HepG2 (cell line): ENCODE results near the gene CNDP1. TPM values are rescaled to one million over a fixed set of nuclear protein-coding genes. Genes with fewer than 3 reads are reported as not detected.

ENCODE experiments used
- ATAC-seq: fragments of 200-7000 bp; cut with Tn5 transposase; 3 replicates; pipeline ENCODE4 v1.9.1; 2020; ENCODE audit warnings: mild to moderate bottlenecking, moderate library complexity
- BruUV-seq: library from RNA; stranded (reverse); fragments of 400-500 nt; replicated peaks from 2 replicates; lab custom pipeline; 2021; lab: Mats Ljungman, UMichigan
- CTCF ChIA-PET: fragments of 300-600 bp; formaldehyde crosslinking; extraction: SDS; loops from one replicate; lab custom pipeline; 2021; ENCODE audit warnings: low total read pairs, inconsistent platforms, low intra/inter-chr PET ratio; lab: Yijun Ruan, JAX
- POLR2A ChIA-PET: fragments of 350-600 bp; sonication (Branson Sonifier 250); formaldehyde crosslinking; loops from one replicate; lab custom pipeline; 2020; ENCODE audit warnings: antibody characterized with exemption, inconsistent platforms; lab: Yijun Ruan, JAX
- DNase-seq: peaks from one replicate; pipeline ENCODE4 v3.0.0-alpha.2; 2015; ENCODE audit warnings: low spot score
- FAIRE-seq: peaks from 3 replicates; lab custom pipeline; 2011; peaks lifted over from hg19 to GRCh38; lab: Jason Lieb, UNC
- H2AFZ ChIP-seq: one replicate; pipeline ENCODE4 v1.6.1; 2011; ENCODE audit warnings: low read length, inconsistent platforms
- H3K27ac ChIP-seq: fragments of 300-600 bp; 3 replicates; pipeline ENCODE4 v1.8.0; 2011; ENCODE audit warnings: mixed run types, mild to moderate bottlenecking, mixed read lengths, low read length, inconsistent platforms; ENCODE audit not compliant: insufficient read depth; ENCODE audit errors: extremely low read length
- H3K27me3 ChIP-seq, 2 experiments: fragments of 200-600 bp in 1 of 2; 2 replicates in 1 of 2; 3 replicates in 1 of 2; pipeline versions ENCODE4 v1.6.0 to v1.8.0; 2011; ENCODE audit warnings: low read length in 2 of 2, mild to moderate bottlenecking in 2 of 2, moderate library complexity in 2 of 2, inconsistent platforms in 1 of 2; ENCODE audit not compliant: insufficient read depth in 2 of 2, control insufficient read depth in 1 of 2
- H3K36me3 ChIP-seq, 2 experiments: fragments of 200-600 bp in 1 of 2; replicated peaks in 1 of 2; 2 replicates in 1 of 2; 3 replicates in 1 of 2; pipeline versions ENCODE4 v1.5.1 to v1.8.0; 2011; ENCODE audit warnings: low read length in 2 of 2, inconsistent platforms in 1 of 2; ENCODE audit not compliant: insufficient read depth in 2 of 2, control insufficient read depth in 1 of 2
- H3K4me1 ChIP-seq: 2 replicates; pipeline ENCODE4 v1.5.1; 2012; ENCODE audit warnings: low read length, inconsistent platforms; ENCODE audit not compliant: insufficient read depth
- H3K4me2 ChIP-seq: 2 replicates; pipeline ENCODE4 v1.6.0; 2011; ENCODE audit warnings: low read depth, low read length, inconsistent platforms
- H3K4me3 ChIP-seq, 3 experiments: fragments of 200-600 bp in 1 of 3; sonication (generic), shearing (Covaris generic) in 1 of 3; replicated peaks in 1 of 3; 2 replicates each; pipeline ENCODE4 v1.5.1; 2011 to 2016; ENCODE audit warnings: low read length in 3 of 3, inconsistent platforms in 2 of 3, low read depth in 2 of 3, mild to moderate bottlenecking in 2 of 3, control low read depth in 1 of 3, mixed read lengths in 1 of 3; ENCODE audit not compliant: insufficient read depth in 1 of 3
- H3K79me2 ChIP-seq: one replicate; pipeline ENCODE4 v1.6.1; 2011; ENCODE audit warnings: low read length, inconsistent platforms; ENCODE audit not compliant: insufficient read depth
- H3K9ac ChIP-seq: 2 replicates; pipeline ENCODE4 v1.6.0; 2011; ENCODE audit warnings: mild to moderate bottlenecking, low read depth, low read length, inconsistent platforms; ENCODE audit not compliant: insufficient read depth
- H3K9me3 ChIP-seq: 2 replicates; pipeline ENCODE4 v1.5.1; 2012; ENCODE audit warnings: mild to moderate bottlenecking, low read length
- H4K20me1 ChIP-seq: 2 replicates; pipeline ENCODE4 v1.6.0; 2011; ENCODE audit warnings: inconsistent platforms, mild to moderate bottlenecking, low read length, moderate library complexity; ENCODE audit not compliant: insufficient read depth
- CREB1 ChIP-seq, 2 experiments: fragments of 450-650 bp in 1 of 2; IDR thresholded peaks; 2 replicates each; pipeline ENCODE4 v1.6.1; 2016 to 2017; ENCODE audit warnings: control low read depth in 1 of 2, mild to moderate bottlenecking in 1 of 2, missing compliant biosample characterization in 1 of 2, missing genetic modification characterization in 1 of 2
- HMGXB4 ChIP-seq, 2 experiments: sonication (generic) in 1 of 2; formaldehyde crosslinking in 1 of 2; IDR thresholded peaks; 2 replicates each; pipeline versions ENCODE4 v1.4.0 to v1.6.1; 2018 to 2020; ENCODE audit warnings: missing genetic modification reagents in 2 of 2, borderline replicate concordance in 1 of 2, low read depth in 1 of 2, mild to moderate bottlenecking in 1 of 2, missing biosample characterization in 1 of 2
- MEF2D ChIP-seq: sonication (generic); formaldehyde crosslinking; IDR thresholded peaks from 2 replicates; pipeline ENCODE4 v1.5.1; 2020; ENCODE audit warnings: mild to moderate bottlenecking, missing genetic modification reagents
- SAP130 ChIP-seq: IDR thresholded peaks from 2 replicates; pipeline ENCODE4 v1.6.1; 2016; ENCODE audit warnings: low read depth
- ZNF292 ChIP-seq: sonication (generic); formaldehyde crosslinking; IDR thresholded peaks from 2 replicates; pipeline ENCODE4 v1.8.1; 2022; ENCODE audit warnings: mild to moderate bottlenecking, low read depth, missing genetic modification reagents, borderline replicate concordance
- ZNF614 ChIP-seq: IDR thresholded peaks from 2 replicates; pipeline ENCODE4 v1.6.1; 2018; ENCODE audit warnings: missing biosample characterization, missing genetic modification reagents, inconsistent platforms, borderline replicate concordance
- WGBS: methylation state at CpG from one replicate; pipeline ENCODE4 v1.1.6; 2017; ENCODE audit warnings: low lambda C conversion rate; 5-methylcytosine and 5-hydroxymethylcytosine counted together
- in situ Hi-C: cut with HindIII; loops from 2 replicates; pipeline ENCODE4 v1.10.0; 2017; ENCODE audit warnings: low pct_unique_long_range_greater_than_20kb; ENCODE audit not compliant: extremely low pct_ligation_motif_present
- intact Hi-C: fragments of 100-400 bp; cut with micrococcal nuclease; formaldehyde crosslinking; loops from one replicate; pipeline ENCODE4 v1.10.0; 2022; ENCODE audit not compliant: unreplicated experiment
- polyA plus RNA-seq, 8 experiments: library from polyadenylated mRNA; depleted of rRNA in 3 of 8; stranded (reverse) in 7 of 8; unstranded in 1 of 8; fragments of >200 nt; fragmentation: Illumina TruSeq in 4 of 8; extraction: Trizol in 4 of 8; gene quantifications; 2 replicates each; pipeline versions ENCODE4 v1.2.1 to v1.2.3, GENCODE V29; 2011 to 2016; ENCODE audit warnings: low read depth in 4 of 8, missing spikeins in 1 of 8, mixed read lengths in 1 of 8; ENCODE audit not compliant: insufficient read depth in 1 of 8
- total RNA-seq, 5 experiments: library from RNA; depleted of rRNA; stranded (reverse); fragments of >200 nt; fragmentation: Illumina TruSeq; extraction: Trizol; gene quantifications; 2 replicates each; pipeline ENCODE4 v1.2.3, GENCODE V29; 2016; ENCODE audit warnings: low read depth in 1 of 5

CNDP1 gene
- total and polyA plus RNA-seq, 2 of the 13 experiments (the other 11 are each of a cell fraction or from before 2014, with no cell fraction given), result 0.01 TPM; not detected in 1

- TF ChIP-seq SAP130 (CRISPR knock-in tag), result no peak
These were observed 70.5 kb downstream of the CNDP1 start (continued) for GRCh38 chr18:74604774-74605173.

GRCh38 chr18:74608681-74609080 is 74.4 kb downstream of the CNDP1 start:
- no TSS peak for BruUV-seq
- Histone ChIP-seq H3K4me1 (peaks cover 23% of the 10 kb centered on the region), H3K36me3 (no peaks in the 10 kb centered on the region), H3K27ac (no peak overlapping the region), H3K4me3 (no peak overlapping the region), H3K4me2 (no peak overlapping the region), H3K9me3 (no peaks in the 10 kb centered on the region), H3K27me3 (no peaks in the 10 kb centered on the region), H3K9ac (no peak overlapping the region), H2AFZ (no peak overlapping the region), H4K20me1 (no peaks in the 10 kb centered on the region), H3K79me2 (peaks cover 4% of the 10 kb centered on the region)
- TF ChIP-seq CREB1 (IDR thresholded peaks at IDR 0.05) (peak; percentile 66), CREB1 (CRISPR knock-in tag; IDR thresholded peaks at IDR 0.05) (no peak), ZNF614 (CRISPR knock-in tag) (no peak), HMGXB4 (CRISPR knock-in tag; IDR thresholded peaks at IDR 0.05; ENCODE audit: borderline replicate concordance in 1 of 2, low read depth in 1 of 2) (no peak), MEF2D (CRISPR knock-in tag) (no peak), ZNF292 (CRISPR knock-in tag) (no peak)
- no peak for ATAC-seq
- CTCF ChIA-PET, result no interaction called here
- no peak for FAIRE-seq
- POLR2A ChIA-PET, result no interaction called here
- intact Hi-C loops, result no loop called here
- in situ Hi-C loops, result no loop called here
- peak; percentile 27 for DNase-seq
- WGBS, result 81% methylated on average over 2 of the region's 2 CpGs
